Panc1 (cell line): ENCODE results near the gene NCR3LG1.

ENCODE experiments used
- CTCF ChIP-seq: fragments of 450-650 bp; IDR thresholded peaks from 2 replicates; pipeline ENCODE4 v1.5.1; 2017; ENCODE audit warnings: mild to moderate bottlenecking
- POLR2AphosphoS5 ChIP-seq: IDR thresholded peaks from 2 replicates; pipeline ENCODE4 v1.6.1; 2012; ENCODE audit warnings: mild to moderate bottlenecking, low read depth, low read length, moderate library complexity
- REST ChIP-seq, 2 experiments: IDR thresholded peaks; 2 replicates each; pipeline ENCODE4 v1.6.1; 2011 to 2012; ENCODE audit warnings: low read depth in 2 of 2, control low read depth in 1 of 2, low read length in 1 of 2, mild to moderate bottlenecking in 1 of 2, moderate library complexity in 1 of 2; ENCODE audit not compliant: insufficient read depth in 1 of 2
- SIN3A ChIP-seq: IDR thresholded peaks from 2 replicates; pipeline ENCODE4 v1.6.1; 2012; ENCODE audit warnings: low read depth, mild to moderate bottlenecking, low read length, moderate library complexity, borderline replicate concordance; ENCODE audit not compliant: insufficient read depth
- TCF7L2 ChIP-seq: IDR thresholded peaks from 2 replicates; pipeline ENCODE4 v1.6.1; 2011; ENCODE audit warnings: mild to moderate bottlenecking, low read depth, low read length, inconsistent platforms

- TF ChIP-seq CTCF (no peak), POLR2AphosphoS5 (no peak), TCF7L2 (no peak), REST (IDR thresholded peaks at IDR 0.05; ENCODE audit: insufficient read depth in 1 of 2, low read depth in 2 of 2, low read length in 1 of 2) (no peak), SIN3A (no peak)
Measured at GRCh38 chr11:17392872-17393271, 41.3 kb downstream of the NCR3LG1 start.
